ENCODE measurements around the gene FAT1. TPM values are rescaled to one million over a fixed set of nuclear protein-coding genes. Genes with fewer than 3 reads are reported as not detected.

Gene FAT1
- total RNA-seq, 1 donor from 2014 or later: 173 TPM

DNA sequence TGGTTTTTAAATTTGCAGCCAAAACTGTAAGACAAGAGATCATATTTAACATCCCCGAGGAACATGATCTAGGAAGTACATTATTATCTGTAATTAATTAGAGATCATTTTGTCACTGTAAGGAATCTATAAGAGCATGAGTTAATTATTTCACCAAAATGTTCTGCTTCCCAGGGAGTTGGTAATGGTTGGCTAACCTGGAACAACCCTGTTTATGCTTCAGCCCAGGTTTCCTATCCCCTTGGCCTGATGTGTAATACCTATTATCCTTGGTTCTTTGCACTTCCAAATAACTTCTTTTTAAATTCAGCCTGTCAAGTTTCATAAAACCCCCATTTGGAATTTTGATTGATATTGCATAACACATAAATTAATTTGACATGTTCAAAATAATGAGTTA is 161.9 kb downstream of the FAT1 start:
- no peaks in the 10 kb centered on the region for H3K9me3 ChIP-seq (ENCODE audit: control insufficient read depth in 3 of 3, low read length in 3 of 3)
- H3K4me1 ChIP-seq (ENCODE audit: control insufficient read depth in 3 of 3, insufficient read depth in 3 of 3, low read length in 3 of 3): no peaks in the 10 kb centered on the region
- no peak overlapping the region for H3K4me3 ChIP-seq (ENCODE audit: low read length in 3 of 3)
- H3K27ac ChIP-seq (ENCODE audit: low read depth, low read length): no peak overlapping the region
- H3K9ac ChIP-seq (ENCODE audit: low read depth in 1 of 3, low read length in 3 of 3): no peak overlapping the region
- no peaks in the 10 kb centered on the region for H3K36me3 ChIP-seq (ENCODE audit: control insufficient read depth in 3 of 3, insufficient read depth in 3 of 3, low read length in 3 of 3)
- peaks cover 0 to 3% (median 0%) of the 10 kb centered on the region in 3 donors for H3K27me3 ChIP-seq (ENCODE audit: control insufficient read depth in 3 of 3, insufficient read depth in 3 of 3, low read length in 3 of 3)

DNA sequence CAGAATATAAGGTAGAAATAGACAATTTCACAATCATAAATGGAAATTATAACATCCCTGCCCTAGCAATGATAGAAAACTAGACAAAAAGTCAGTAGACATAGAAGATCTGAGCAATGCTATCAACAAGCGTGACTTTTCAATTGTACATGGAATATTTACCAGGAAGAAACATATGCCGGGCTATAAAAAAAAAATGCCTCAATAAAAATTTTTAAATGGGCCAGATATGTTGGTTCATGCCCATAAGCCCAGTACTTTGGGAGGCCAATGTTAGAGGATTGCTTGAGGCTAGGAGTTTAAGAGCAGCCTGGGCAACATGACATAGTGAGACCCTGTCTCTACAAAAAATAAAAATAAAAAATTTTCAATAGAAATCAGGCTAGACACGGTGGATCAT is 163.0 kb downstream of the FAT1 start:
- H3K9me3 ChIP-seq (ENCODE audit: control insufficient read depth in 3 of 3, low read length in 3 of 3): no peaks in the 10 kb centered on the region
- no peak overlapping the region for H3K4me3 ChIP-seq (ENCODE audit: low read length in 3 of 3)

DNA sequence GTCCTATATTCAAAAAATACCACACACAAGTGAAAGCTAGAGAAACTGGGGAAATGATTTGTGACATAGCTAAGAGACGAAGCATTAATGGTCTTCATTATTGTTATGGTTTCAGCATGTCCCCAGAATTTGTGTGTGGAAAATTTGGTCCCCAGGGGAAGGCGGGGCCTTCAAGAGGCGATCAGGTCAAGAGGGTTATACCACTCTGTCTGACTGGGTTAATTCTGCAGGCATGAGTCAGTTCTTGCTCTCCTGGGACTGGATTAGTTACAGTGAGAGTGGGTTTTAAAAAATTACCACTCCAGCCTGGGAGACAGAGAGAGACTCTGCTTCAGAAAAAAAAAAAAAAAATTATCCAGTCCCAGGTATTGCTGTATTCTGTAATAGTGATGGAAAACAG is 166.2 kb downstream of the FAT1 start:
- Histone ChIP-seq H3K4me3 (ENCODE audit: low read length in 3 of 3) (no peak overlapping the region), H3K9me3 (ENCODE audit: control insufficient read depth in 3 of 3, low read length in 3 of 3) (no peaks in the 10 kb centered on the region), H3K36me3 (ENCODE audit: control insufficient read depth in 3 of 3, insufficient read depth in 3 of 3, low read length in 3 of 3) (no peaks in the 10 kb centered on the region), H3K27ac (ENCODE audit: low read depth, low read length) (no peak overlapping the region), H3K27me3 (ENCODE audit: control insufficient read depth in 3 of 3, insufficient read depth in 3 of 3, low read length in 3 of 3) (peaks cover 11 to 29% (median 18%) of the 10 kb centered on the region in 3 donors), H3K4me1 (ENCODE audit: control insufficient read depth in 3 of 3, insufficient read depth in 3 of 3, low read length in 3 of 3) (peaks cover 0 to 8% (median 0%) of the 10 kb centered on the region in 3 donors), H3K9ac (ENCODE audit: low read depth in 1 of 3, low read length in 3 of 3) (no peak overlapping the region)

More for the DNA sequence above, 163.0 kb downstream of the FAT1 start:
- Histone ChIP-seq H3K36me3 (ENCODE audit: control insufficient read depth in 3 of 3, insufficient read depth in 3 of 3, low read length in 3 of 3) (no peaks in the 10 kb centered on the region), H3K9ac (ENCODE audit: low read depth in 1 of 3, low read length in 3 of 3) (no peak overlapping the region), H3K27ac (ENCODE audit: low read depth, low read length) (no peak overlapping the region), H3K4me1 (ENCODE audit: control insufficient read depth in 3 of 3, insufficient read depth in 3 of 3, low read length in 3 of 3) (no peaks in the 10 kb centered on the region), H3K27me3 (ENCODE audit: control insufficient read depth in 3 of 3, insufficient read depth in 3 of 3, low read length in 3 of 3) (peaks cover 0 to 7% (median 4%) of the 10 kb centered on the region in 3 donors)

DNA sequence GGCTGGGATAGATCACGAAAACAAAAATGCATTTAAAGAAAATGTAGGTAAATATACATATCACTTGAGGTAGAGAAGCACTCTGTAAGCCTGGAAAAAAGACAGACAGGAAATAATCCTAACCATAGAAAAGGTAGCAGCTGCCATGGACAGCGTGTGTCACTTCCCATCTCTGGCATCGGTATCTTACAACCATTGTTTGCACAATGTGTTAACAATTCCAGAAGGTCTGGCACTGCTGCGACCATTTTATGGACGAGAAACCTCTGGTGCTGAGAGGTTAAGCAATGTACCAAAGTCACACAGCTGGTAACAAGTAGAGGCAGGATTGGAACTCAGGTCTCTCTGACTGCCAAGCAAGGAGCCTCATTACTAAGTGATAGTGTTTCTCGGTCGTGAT is 166.6 kb downstream of the FAT1 start:
- Histone ChIP-seq H3K4me3 (ENCODE audit: low read length in 3 of 3) (no peak overlapping the region), H3K27ac (ENCODE audit: low read depth, low read length) (no peak overlapping the region), H3K27me3 (ENCODE audit: control insufficient read depth in 3 of 3, insufficient read depth in 3 of 3, low read length in 3 of 3) (peaks cover 11 to 29% (median 18%) of the 10 kb centered on the region in 3 donors), H3K36me3 (ENCODE audit: control insufficient read depth in 3 of 3, insufficient read depth in 3 of 3, low read length in 3 of 3) (no peaks in the 10 kb centered on the region), H3K9me3 (ENCODE audit: control insufficient read depth in 3 of 3, low read length in 3 of 3) (no peaks in the 10 kb centered on the region), H3K4me1 (ENCODE audit: control insufficient read depth in 3 of 3, insufficient read depth in 3 of 3, low read length in 3 of 3) (peaks cover 0 to 8% (median 0%) of the 10 kb centered on the region in 3 donors), H3K9ac (ENCODE audit: low read depth in 1 of 3, low read length in 3 of 3) (no peak overlapping the region)

DNA sequence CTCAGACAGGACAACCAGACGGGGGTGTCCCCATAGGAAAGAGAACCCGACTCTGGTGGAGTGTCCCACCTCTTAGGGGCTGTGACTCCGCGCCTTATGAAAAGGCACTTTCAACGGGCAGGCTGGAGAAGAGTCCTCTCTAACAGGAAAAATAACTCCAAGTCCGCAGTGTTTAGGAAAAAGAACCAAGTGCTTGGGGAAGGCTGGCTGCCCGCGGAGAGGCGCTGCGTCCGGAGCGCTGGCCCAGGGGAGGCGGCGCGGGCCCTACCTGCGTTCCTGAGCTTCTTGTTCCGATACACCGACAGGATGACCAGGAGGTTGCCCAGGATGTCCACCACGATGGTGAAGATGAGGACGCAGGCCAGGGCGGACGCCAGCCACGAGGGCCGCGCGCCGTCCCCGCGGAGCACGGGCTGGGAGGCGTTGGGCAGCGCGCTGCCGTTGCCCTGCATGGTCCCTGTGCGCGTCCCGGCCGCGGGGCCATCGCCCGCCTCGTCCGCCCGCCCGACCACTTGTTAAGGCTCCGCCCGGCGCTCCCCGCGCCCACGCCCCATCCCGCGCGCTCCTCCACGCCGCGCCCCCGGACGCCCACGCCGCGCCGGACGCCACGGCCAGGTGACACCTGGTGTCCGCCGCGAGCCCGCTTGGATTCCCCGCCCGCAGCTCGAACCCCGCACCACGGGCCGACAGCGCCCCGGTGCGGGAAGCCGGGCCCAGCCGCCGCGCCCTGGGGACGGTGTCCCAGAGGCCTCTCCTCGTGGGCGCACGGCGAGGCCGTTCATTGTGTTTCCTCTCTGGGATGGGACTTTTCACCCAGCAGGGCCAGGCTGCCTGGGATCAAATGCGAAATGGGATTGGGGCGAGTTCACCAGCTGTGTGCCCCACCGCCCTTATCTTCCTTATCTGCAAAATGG is 168.5 kb downstream of the FAT1 start, which contains the start of gene MTNR1A:
Gene MTNR1A, minus strand, starts transcription at position 654 of the 914 bp plus-strand sequence. Its CDS starts 202 bp downstream, at position 452.
- Histone ChIP-seq H3K27me3 (ENCODE audit: control insufficient read depth in 3 of 3, insufficient read depth in 3 of 3, low read length in 3 of 3) (peaks cover 11 to 34% (median 18%) of the 10 kb centered on the region in 3 donors), H3K27ac (ENCODE audit: low read depth, low read length) (no peak within 1 kb of the TSS), H3K4me3 (ENCODE audit: low read length in 3 of 3) (no peak within 1 kb of the TSS), H3K36me3 (ENCODE audit: control insufficient read depth in 3 of 3, insufficient read depth in 3 of 3, low read length in 3 of 3) (no peaks in the 10 kb centered on the region), H3K9ac (ENCODE audit: low read depth in 1 of 3, low read length in 3 of 3) (no peak within 1 kb of the TSS), H3K9me3 (ENCODE audit: control insufficient read depth in 3 of 3, low read length in 3 of 3) (no peaks in the 10 kb centered on the region), H3K4me1 (ENCODE audit: control insufficient read depth in 3 of 3, insufficient read depth in 3 of 3, low read length in 3 of 3) (peaks cover 0 to 8% (median 0%) of the 10 kb centered on the region in 3 donors)

DNA sequence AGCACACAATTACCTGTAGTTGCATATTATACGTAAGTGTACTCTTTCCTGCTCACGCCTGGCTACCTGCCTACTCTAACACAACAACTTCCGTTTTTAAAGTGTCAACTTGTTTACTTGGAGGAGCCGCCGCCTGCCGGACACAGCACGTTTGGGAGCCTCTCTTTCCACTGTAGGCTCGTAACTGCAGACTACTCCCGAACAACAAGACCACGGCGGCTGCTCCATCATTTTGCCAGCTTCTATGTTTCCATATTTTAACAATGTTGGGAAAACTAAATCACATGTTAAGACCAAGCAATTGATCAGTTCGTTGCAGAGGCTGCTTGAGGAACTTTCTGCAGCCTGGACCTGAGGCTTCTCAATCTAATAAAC is 169.1 kb downstream of the FAT1 start:
- Histone ChIP-seq H3K9me3 (ENCODE audit: control insufficient read depth in 3 of 3, low read length in 3 of 3) (no peaks in the 10 kb centered on the region), H3K9ac (ENCODE audit: low read depth in 1 of 3, low read length in 3 of 3) (no peak overlapping the region), H3K27me3 (ENCODE audit: control insufficient read depth in 3 of 3, insufficient read depth in 3 of 3, low read length in 3 of 3) (peaks cover 11 to 34% (median 18%) of the 10 kb centered on the region in 3 donors), H3K36me3 (ENCODE audit: control insufficient read depth in 3 of 3, insufficient read depth in 3 of 3, low read length in 3 of 3) (no peaks in the 10 kb centered on the region), H3K27ac (ENCODE audit: low read depth, low read length) (no peak overlapping the region), H3K4me3 (ENCODE audit: low read length in 3 of 3) (no peak overlapping the region), H3K4me1 (ENCODE audit: control insufficient read depth in 3 of 3, insufficient read depth in 3 of 3, low read length in 3 of 3) (peaks cover 0 to 8% (median 0%) of the 10 kb centered on the region in 3 donors)

DNA sequence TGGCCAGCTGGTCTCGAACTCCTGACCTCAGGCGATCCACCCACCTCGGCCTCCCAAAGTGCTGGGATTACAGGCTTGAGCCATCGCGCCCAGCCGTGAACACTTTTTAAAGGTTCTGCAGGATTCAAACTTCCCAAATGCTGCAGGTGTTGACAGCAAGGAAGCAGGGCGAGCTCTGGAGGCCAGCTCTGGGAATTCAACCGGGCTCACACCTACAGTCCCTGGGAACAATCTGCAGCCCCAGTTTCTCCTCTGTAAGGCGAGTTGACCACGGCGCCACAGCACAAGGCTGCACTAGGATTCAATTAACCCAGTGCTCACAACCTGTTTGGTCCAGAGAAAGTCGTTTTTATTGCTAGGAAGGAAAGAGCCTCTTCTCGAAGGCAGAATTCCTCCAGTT is 169.9 kb downstream of the FAT1 start:
- Histone ChIP-seq H3K27ac (ENCODE audit: low read depth, low read length) (no peak overlapping the region), H3K4me3 (ENCODE audit: low read length in 3 of 3) (no peak overlapping the region), H3K27me3 (ENCODE audit: control insufficient read depth in 3 of 3, insufficient read depth in 3 of 3, low read length in 3 of 3) (peaks cover 11 to 34% (median 18%) of the 10 kb centered on the region in 3 donors), H3K36me3 (ENCODE audit: control insufficient read depth in 3 of 3, insufficient read depth in 3 of 3, low read length in 3 of 3) (no peaks in the 10 kb centered on the region), H3K4me1 (ENCODE audit: control insufficient read depth in 3 of 3, insufficient read depth in 3 of 3, low read length in 3 of 3) (peaks cover 0 to 8% (median 0%) of the 10 kb centered on the region in 3 donors), H3K9me3 (ENCODE audit: control insufficient read depth in 3 of 3, low read length in 3 of 3) (no peaks in the 10 kb centered on the region), H3K9ac (ENCODE audit: low read depth in 1 of 3, low read length in 3 of 3) (no peak overlapping the region)

DNA sequence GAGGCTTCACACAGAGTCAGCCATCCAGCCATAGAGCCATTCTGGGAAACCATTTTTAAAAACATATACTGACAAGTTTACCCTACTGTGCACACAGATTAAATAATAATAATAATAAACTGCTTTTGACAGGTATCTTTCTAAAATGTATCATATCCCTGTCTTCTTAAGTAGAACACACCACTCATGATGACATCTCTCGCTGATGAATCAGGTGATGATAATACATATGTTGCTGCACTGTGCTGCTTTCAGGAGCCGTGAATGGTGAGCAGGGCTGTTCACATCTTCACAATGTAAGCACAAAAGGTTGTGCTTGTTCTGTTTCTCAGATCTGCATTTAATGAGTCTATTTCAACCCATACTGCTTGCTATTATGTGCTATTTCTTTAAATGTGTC is 171.8 kb downstream of the FAT1 start:
- Histone ChIP-seq H3K27ac (ENCODE audit: low read depth, low read length) (no peak overlapping the region), H3K4me1 (ENCODE audit: control insufficient read depth in 3 of 3, insufficient read depth in 3 of 3, low read length in 3 of 3) (peaks cover 0 to 8% (median 0%) of the 10 kb centered on the region in 3 donors), H3K9me3 (ENCODE audit: control insufficient read depth in 3 of 3, low read length in 3 of 3) (peaks cover 0 to 2% (median 0%) of the 10 kb centered on the region in 3 donors), H3K27me3 (ENCODE audit: control insufficient read depth in 3 of 3, insufficient read depth in 3 of 3, low read length in 3 of 3) (peaks cover 13 to 35% (median 18%) of the 10 kb centered on the region in 3 donors), H3K4me3 (ENCODE audit: low read length in 3 of 3) (no peak overlapping the region), H3K9ac (ENCODE audit: low read depth in 1 of 3, low read length in 3 of 3) (no peak overlapping the region), H3K36me3 (ENCODE audit: control insufficient read depth in 3 of 3, insufficient read depth in 3 of 3, low read length in 3 of 3) (no peaks in the 10 kb centered on the region)

DNA sequence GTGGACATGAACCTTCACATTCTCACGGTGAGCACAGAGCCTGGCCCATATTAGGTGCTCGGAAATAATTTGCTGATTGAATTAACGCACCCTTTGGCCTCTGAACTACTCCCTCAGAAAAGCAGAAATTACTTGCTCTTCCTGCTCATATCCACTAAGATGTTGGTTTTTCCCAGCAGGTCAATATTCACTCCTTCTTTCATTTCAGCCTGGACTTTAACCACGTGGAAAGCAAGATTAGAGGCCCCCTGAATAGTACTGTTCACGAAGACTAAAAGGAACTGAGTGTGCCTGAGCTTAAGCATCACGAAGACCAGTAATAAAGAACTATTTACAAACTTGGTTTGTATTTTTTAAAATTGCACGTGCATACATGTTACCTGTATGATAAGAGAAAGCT is 178.2 kb downstream of the FAT1 start:
- Histone ChIP-seq H3K4me1 (ENCODE audit: control insufficient read depth in 3 of 3, insufficient read depth in 3 of 3, low read length in 3 of 3) (no peaks in the 10 kb centered on the region), H3K36me3 (ENCODE audit: control insufficient read depth in 3 of 3, insufficient read depth in 3 of 3, low read length in 3 of 3) (no peaks in the 10 kb centered on the region), H3K9ac (ENCODE audit: low read depth in 1 of 3, low read length in 3 of 3) (no peak overlapping the region), H3K9me3 (ENCODE audit: control insufficient read depth in 3 of 3, low read length in 3 of 3) (peaks cover 0 to 2% (median 0%) of the 10 kb centered on the region in 3 donors), H3K27me3 (ENCODE audit: control insufficient read depth in 3 of 3, insufficient read depth in 3 of 3, low read length in 3 of 3) (peaks cover 0 to 11% (median 2%) of the 10 kb centered on the region in 3 donors), H3K4me3 (ENCODE audit: low read length in 3 of 3) (no peak overlapping the region), H3K27ac (ENCODE audit: low read depth, low read length) (no peak overlapping the region)

DNA sequence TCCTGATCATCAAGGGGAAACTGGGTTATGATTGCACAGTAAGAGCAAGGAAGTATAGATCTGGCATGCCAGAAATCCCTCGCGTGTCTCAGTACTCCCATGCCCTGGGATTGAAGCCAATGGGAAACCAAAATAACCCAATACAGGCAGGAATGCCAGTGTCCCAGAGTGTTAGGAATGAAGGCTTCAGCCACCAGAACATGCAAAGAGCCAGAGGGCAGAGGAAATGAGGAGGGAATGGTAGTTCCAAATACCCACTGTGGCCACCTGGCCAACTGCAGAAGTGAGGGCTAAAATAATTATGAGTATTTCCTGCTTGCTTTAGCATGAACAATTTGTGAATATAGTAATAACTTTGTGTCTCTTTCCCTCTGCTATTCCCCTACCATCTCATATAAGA is 180.4 kb downstream of the FAT1 start:
- peaks cover 0 to 11% (median 2%) of the 10 kb centered on the region in 3 donors for H3K27me3 ChIP-seq (ENCODE audit: control insufficient read depth in 3 of 3, insufficient read depth in 3 of 3, low read length in 3 of 3)
- H3K27ac ChIP-seq (ENCODE audit: low read depth, low read length): no peak overlapping the region
- no peaks in the 10 kb centered on the region for H3K36me3 ChIP-seq (ENCODE audit: control insufficient read depth in 3 of 3, insufficient read depth in 3 of 3, low read length in 3 of 3)
- peaks cover 0 to 2% (median 0%) of the 10 kb centered on the region in 3 donors for H3K9me3 ChIP-seq (ENCODE audit: control insufficient read depth in 3 of 3, low read length in 3 of 3)
- no peak overlapping the region for H3K9ac ChIP-seq (ENCODE audit: low read depth in 1 of 3, low read length in 3 of 3)
- no peak overlapping the region for H3K4me3 ChIP-seq (ENCODE audit: low read length in 3 of 3)
- no peaks in the 10 kb centered on the region for H3K4me1 ChIP-seq (ENCODE audit: control insufficient read depth in 3 of 3, insufficient read depth in 3 of 3, low read length in 3 of 3)

Data from skeletal muscle tissue (tissue), 4 donors.